GM12801 (cell line): ENCODE data around the gene ABCA4.

Experiments used
- TF ChIP-seq, protein P1 (sequence below): IDR thresholded peaks from one replicate; pipeline ENCODE4 v1.5.1; 2011; ENCODE audit warnings: control low read depth; ENCODE audit not compliant: insufficient read length; ENCODE audit errors: extremely low read depth

ABCA4 gene

DNA sequence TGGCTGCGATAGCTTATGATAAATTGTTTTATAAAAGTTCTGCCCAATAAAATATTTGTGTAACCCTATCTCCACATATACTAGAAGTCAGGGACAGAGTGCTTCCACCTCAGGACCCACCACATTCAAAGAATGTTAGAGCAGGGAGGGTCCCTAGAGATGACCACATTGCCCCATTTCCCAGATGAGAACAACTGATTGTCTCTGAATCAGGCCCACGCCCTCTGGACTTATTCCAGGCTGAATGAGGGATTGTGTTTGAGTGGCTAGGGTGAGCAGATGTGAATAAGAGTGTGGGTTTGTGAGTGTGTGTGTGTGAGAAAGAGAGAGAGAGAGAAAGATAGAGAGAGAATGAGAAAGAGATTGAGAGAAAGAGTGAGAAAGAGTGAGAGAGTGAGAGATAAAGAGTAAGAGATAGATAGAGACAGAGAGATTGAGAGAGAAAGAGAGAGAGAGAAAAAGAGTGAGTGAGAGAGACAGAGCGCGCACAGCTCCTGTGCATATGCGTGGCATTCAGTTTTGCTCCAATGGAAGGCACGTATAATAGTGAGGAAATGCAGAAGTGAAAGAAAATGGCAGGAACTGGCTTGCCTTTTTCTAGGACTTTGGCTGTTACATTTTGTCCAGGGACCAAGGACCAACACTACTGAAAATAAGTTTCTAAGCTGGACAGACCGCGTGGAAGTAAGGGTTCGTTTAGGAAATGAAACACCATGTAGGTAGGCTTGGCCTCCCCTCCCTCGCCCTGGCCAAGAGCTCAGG is 94.1 kb downstream of the ABCA4 start:
- TF ChIP-seq, protein P1, sequence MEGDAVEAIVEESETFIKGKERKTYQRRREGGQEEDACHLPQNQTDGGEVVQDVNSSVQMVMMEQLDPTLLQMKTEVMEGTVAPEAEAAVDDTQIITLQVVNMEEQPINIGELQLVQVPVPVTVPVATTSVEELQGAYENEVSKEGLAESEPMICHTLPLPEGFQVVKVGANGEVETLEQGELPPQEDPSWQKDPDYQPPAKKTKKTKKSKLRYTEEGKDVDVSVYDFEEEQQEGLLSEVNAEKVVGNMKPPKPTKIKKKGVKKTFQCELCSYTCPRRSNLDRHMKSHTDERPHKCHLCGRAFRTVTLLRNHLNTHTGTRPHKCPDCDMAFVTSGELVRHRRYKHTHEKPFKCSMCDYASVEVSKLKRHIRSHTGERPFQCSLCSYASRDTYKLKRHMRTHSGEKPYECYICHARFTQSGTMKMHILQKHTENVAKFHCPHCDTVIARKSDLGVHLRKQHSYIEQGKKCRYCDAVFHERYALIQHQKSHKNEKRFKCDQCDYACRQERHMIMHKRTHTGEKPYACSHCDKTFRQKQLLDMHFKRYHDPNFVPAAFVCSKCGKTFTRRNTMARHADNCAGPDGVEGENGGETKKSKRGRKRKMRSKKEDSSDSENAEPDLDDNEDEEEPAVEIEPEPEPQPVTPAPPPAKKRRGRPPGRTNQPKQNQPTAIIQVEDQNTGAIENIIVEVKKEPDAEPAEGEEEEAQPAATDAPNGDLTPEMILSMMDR: no peak

DNA sequence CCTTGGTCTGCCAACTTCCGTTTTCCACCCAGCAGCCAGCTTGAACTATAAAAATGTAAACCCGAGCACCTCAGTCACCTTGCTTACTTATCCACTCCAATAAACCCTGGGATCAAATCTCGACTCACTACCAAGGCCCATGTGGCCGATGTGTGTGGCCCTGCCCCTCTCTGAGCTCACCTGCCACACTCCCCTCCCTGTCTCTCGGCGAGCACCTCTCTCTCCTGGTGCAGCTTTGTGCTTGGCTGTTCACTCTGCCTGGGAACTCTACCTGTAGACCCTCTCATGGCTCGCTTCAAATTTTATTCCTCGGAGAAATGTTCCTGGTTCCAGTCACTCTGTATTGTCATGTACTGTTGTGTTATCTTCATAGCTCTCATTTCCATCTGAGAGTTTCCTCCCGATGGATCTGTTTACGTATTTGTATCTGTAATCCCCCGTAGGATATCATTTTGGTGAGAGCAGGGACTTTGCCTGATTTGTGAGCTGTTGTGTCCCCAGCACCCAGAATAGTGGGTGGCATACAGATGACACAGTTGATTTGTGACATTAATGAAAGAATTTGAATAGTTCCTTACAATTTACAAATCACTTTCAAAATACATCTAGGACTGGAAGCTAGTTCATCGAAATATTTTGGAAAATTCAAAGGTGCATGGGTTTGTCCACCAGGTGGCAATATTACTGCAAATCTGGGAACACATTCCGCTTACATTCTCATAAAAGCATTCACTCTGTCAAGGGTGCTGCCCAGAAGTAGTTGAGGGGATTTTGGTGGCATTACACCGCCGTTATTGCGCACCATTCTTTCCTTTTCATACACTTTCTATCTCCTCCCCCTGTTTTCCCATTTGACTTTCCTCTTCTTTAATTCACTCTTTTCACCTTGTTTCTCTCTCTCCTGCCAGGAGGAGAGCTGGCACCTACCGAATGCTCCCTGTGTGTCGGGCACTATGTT is 95.3 kb downstream of the ABCA4 start:
- TF ChIP-seq, protein P1: no peak

DNA sequence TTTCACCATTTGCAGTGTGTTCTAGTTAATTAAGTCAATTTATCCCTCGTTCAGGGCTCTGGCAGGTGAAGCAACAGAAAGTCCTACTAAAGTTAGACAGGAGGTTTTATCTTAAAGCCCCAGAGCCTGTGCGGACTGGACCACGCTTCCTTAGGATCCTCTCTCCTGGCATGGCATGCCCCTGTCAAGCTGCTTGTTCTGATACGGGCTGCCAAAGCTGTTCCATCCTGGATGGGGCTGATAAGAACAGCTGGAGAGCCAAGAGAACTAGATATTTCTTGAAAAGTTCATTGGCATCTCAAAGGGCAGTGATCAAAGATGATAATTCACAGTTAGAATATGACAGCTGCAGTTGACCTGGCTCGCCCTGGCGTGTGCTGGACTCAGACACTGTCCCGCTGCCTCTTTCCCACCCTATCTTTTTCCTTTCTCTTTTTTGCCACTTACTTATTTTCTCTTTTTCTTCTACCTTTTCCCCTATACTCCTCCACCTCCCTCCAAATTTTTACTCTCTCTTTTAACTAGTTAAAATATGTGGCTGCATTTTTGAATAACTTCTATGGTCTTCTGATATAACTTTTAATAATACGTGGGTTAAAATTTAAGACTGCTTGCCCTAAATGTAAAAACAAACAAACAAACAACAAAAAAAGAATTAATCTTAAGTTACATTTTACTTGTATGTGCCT is 96.7 kb downstream of the ABCA4 start:
- TF ChIP-seq, protein P1: no peak

DNA sequence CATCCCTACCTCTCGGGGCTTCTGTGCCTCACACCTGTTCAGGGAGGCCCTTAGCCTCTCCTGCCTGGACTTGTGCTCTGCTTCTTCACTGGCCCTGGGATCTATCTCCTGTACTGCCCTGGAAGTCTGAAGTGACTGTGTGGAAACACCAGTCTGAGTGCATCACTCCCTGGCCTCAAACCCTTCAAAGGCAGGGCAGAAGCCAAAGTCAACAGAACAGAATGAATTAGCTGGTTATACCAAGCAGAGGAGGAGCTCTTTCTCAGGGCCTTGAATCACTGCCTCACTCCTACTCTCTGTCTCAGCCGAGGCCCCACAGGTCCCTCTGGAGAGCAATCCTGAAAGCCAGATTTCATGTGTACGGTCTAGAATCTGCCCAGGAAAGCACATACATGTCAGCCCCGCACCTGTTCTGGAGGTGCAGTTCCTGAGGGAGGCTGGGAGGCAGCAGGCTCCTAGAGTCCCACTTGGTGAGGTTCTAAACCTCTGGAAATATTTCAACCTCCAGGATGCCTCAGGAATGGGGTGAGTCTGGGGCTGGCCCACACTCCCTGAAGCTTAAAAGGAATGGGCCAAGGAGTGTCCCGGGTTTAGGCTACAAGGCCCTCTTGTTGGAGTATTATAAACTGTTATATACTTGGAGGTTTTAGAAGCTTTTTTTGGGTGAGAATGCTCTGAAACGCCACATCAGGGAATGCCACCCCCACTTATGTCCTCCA is 98.3 kb downstream of the ABCA4 start:
- TF ChIP-seq, protein P1: no peak

DNA sequence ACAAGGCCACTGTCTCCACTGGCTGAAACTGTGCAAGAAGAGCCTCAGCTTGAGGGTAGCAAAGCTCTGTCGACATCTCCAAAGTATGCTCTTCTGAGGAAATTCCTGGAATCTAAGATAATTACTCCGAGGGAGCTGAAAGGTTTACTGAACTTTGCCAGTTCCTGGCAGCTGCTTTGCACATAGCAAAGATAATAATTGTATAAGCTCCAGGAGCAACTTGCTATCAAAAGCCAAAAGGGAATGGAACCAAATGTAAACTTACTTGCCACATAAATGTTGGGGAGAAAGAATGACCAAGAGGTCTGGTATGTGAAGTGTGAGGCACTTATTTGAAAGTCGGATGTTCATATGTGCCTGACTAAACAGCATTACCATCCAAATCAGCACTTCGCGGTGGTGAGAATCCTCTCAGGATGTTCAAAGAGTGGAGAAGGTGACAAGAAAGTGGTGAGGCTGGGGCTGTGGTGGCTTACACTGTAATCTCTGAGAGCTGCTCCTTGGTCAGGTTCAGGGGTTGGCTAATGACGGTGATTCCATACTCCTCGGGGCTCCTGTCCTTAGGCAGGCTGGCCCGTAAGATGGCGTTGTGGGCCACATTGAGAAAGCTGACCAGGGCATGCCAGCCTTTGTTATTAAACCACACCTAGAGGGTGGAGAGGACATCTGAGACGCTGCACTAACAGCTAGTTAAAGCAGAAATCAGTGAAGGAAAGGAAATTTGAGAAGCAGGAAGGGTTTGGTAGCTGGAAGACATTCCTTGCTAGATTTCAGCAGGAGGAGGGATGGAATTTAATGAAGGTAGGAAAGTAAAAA is 100.0 kb downstream of the ABCA4 start:
- TF ChIP-seq, protein P1: no peak

DNA sequence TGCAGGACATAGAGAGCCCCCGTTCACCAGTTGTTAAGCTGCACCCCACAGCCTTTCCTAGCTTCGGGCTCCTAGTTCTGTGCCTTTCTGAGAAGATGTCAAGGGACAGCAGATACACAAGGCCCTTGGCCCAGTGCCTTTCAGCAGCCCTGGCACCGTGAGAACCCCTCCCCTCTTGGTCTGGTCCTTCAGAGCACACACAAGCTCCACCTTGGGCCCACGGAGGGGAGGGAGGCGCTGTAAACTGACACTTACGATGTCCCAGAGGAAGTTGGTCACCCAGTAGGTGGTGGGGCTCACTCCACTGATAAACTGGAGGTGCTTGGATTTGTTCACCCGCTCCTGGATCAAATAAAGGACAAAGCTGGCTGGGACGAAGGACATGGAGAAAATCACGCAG is 101.6 kb downstream of the ABCA4 start:
- TF ChIP-seq, protein P1: no peak
